GM10248 (cell line): ENCODE data around the gene COPB2.

Experiments used
- CTCF ChIA-PET: fragments of 300-600 bp; sonication (Branson Sonifier 250); formaldehyde crosslinking; extraction: SDS; loops from one replicate; lab custom pipeline; 2021; ENCODE audit warnings: antibody characterized with exemption; lab: Yijun Ruan, JAX
- POLR2A ChIA-PET: fragments of 350-650 bp; sonication (Branson Sonifier 250); formaldehyde crosslinking; extraction: SDS; loops from one replicate; lab custom pipeline; 2020; ENCODE audit warnings: antibody characterized with exemption; lab: Yijun Ruan, JAX
- DNase-seq: peaks from one replicate; pipeline ENCODE4 v3.0.0; 2012; ENCODE audit errors: extremely low spot score
- TF ChIP-seq, protein P1 (sequence below): IDR thresholded peaks from 2 replicates; pipeline ENCODE4 v1.5.1; 2012; ENCODE audit warnings: mild to moderate bottlenecking, low read depth; ENCODE audit errors: extremely low read depth, missing control alignments, control extremely low read depth

Gene COPB2

DNA sequence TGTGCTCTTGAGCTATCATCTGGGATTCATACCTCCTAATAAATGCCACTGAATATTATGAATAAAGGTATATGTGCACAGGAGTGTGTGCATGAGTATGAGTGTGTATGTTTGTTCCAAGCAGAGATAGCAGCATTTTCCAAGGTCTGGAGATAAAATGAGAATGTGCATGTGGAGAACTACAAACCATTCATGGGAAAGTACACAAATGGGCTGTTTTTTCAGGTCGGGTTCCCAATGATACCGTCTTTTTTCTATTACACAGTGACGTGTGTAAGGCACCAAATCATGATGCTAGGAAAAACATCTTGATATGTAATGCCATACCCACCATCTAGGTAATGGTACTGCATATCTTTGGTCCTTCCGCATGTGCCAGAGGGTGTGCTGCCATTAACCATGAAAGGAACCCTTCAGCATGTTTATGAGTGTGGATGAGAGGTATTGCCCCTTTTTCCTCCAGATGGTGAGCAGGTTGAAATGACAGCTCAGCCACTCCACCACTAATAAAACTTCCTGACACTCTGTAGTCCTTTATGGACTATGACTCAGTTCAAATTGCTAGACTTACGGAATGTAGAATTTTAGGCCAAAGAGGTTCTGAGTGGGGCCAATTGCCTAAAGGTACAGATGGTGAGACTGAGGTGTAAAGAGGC is 36.4 kb upstream of the COPB2 start:
- no peak for DNase-seq

DNA sequence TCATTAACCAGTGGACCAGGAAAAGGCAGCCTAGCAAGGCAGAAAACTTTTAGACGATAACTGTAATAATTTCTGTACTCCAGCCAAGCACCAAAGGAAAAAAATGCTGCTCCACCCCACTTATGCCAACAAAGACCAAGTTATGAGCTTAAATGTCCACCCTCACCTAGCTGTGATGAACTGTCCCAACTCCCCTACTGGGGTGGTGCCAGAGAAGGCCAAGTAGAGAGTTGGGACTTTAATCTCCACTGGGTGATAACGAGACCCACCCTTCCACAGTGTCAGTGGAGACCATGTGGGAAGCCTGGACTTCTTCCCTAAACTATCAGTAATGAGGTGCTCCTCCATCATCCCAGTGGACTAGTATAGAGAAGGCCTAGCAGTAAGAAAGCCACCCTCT is 33.8 kb upstream of the COPB2 start:
- POLR2A ChIA-PET = no interaction called here
- TF ChIP-seq, protein P1, sequence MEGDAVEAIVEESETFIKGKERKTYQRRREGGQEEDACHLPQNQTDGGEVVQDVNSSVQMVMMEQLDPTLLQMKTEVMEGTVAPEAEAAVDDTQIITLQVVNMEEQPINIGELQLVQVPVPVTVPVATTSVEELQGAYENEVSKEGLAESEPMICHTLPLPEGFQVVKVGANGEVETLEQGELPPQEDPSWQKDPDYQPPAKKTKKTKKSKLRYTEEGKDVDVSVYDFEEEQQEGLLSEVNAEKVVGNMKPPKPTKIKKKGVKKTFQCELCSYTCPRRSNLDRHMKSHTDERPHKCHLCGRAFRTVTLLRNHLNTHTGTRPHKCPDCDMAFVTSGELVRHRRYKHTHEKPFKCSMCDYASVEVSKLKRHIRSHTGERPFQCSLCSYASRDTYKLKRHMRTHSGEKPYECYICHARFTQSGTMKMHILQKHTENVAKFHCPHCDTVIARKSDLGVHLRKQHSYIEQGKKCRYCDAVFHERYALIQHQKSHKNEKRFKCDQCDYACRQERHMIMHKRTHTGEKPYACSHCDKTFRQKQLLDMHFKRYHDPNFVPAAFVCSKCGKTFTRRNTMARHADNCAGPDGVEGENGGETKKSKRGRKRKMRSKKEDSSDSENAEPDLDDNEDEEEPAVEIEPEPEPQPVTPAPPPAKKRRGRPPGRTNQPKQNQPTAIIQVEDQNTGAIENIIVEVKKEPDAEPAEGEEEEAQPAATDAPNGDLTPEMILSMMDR = no peak
- no peak for DNase-seq
- CTCF ChIA-PET = interaction anchor here (1.2 kb wide), 1 partner anchor 1441 kb away, joined by 3 read pairs; no protein-coding TSS in a partner anchor

More for the DNA sequence above, 36.4 kb upstream of the COPB2 start:
- ChIA-PET CTCF (interaction anchor here (0.8 to 4.7 kb wide), 4 partner anchors 9 to 135 kb away, joined by 3 to 46 read pairs (median 7); no protein-coding TSS in a partner anchor), POLR2A (no interaction called here)
- TF ChIP-seq, protein P1 = no peak

DNA sequence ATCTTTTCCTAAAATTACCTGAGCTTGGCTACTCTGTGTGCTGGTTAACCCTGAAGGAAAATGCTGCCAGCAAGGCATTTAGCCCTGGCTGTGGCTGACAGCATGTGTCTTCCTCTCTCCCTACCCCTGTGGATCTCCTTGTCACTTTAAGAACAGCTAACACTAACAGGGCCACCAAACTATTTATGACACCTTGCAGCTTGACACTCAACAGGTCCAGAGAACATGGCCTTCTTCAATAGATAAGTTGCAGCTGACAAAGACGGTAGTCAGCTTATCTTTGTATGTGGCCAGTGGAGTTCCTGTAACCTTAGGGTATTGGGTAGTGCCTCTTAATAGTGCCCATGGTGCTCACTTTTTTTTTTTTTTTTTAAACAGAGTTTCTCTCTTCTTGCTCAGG is 32.0 kb upstream of the COPB2 start:
- DNase-seq = no peak
- TF ChIP-seq, protein P1 = no peak
- ChIA-PET POLR2A (interaction anchor here (0.6 kb wide), 1 partner anchor 16 kb away, joined by 3 read pairs; no protein-coding TSS in a partner anchor), CTCF (interaction anchor here (0.6 to 1.4 kb wide), 2 partner anchors 140 to 506 kb away, joined by 3 read pairs; no protein-coding TSS in a partner anchor)

DNA sequence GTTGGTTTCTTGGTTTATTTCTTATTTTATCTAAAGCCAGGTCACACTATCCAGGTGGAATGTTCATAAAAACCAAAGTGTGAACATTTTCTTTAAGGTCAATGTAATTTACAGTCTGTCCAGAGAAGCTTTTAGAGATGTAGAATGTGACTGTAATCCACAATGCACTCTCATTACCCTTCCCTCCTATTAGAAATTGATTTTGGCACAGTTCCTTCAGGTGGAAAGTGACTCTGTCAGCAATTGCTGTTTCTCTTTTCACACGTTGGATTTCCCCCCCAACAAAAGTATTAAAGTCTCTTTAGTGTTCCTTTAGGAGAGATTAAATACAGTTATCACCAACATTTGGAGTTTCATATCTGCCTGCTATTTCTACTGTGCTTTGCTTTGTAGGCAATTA is 31.6 kb upstream of the COPB2 start:
- TF ChIP-seq, protein P1 = no peak
- DNase-seq = no peak
- ChIA-PET CTCF (interaction anchor here (0.6 to 1.4 kb wide), 2 partner anchors 141 to 506 kb away, joined by 3 read pairs; no protein-coding TSS in a partner anchor), POLR2A (interaction anchor here (0.6 kb wide), 1 partner anchor 16 kb away, joined by 3 read pairs; no protein-coding TSS in a partner anchor)

DNA sequence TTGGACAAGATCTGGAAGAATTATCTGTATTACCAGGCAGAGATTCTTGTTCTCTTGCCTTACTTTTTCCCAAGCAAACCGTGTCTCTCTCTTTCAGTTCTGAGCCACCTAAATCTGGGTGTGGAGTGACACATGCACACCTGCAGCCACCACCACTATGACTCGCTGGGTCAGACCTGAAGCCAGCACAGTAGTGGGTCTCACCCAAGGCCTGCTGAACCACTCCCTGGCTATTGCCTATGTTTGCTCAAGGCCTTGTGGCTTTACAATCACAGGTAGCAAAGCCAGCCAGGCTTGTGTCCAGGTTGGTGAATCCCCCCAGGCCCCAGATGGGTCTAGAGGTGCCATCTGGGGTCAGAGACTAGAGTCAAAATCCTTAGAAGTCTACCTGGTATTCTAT is 28.7 kb upstream of the COPB2 start:
- POLR2A ChIA-PET = no interaction called here
- no peak for DNase-seq
- CTCF ChIA-PET = interaction anchor here (1.7 kb wide), 1 partner anchor 9 kb away, joined by 7 read pairs; no protein-coding TSS in a partner anchor
- TF ChIP-seq, protein P1 = no peak

DNA sequence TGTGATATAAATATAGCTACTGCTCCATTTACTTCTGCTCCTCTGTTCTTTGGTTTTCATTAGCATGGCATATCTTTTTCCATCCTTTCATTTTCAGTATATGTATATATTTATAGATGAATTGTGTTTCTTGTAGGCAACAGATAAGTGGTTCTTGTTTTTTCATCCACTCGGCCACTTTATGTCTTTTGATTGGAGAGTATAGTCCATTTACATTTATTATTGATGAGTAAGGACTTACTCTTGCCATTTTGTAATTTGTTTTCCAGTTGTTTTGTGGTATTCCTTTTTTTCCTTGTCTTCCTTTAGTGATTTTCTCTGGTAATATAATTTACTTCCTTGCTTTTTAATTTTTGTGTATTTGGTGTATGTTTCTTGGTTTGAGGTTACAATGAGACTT is 26.8 kb upstream of the COPB2 start:
- TF ChIP-seq, protein P1 = no peak
- ChIA-PET CTCF (interaction anchor here (1.2 kb wide), 1 partner anchor 11 kb away, joined by 5 read pairs; no protein-coding TSS in a partner anchor), POLR2A (no interaction called here)
- no peak for DNase-seq
